GM21526 (cell line): ENCODE results near the gene MBD2.
"Not testable (repeated sequence)": the region's sequence is repeated elsewhere in the genome, so short reads cannot be mapped to it uniquely, and the experiment has no call there.

Experiments used
- ATAC-seq: cut with Tn5 transposase; IDR thresholded peaks from one replicate; pipeline ENCODE4 v1.9.1; 2021; ENCODE audit warnings: moderate library complexity; ENCODE audit not compliant: unreplicated experiment, low FRiP score

The MBD2 gene, protein sequence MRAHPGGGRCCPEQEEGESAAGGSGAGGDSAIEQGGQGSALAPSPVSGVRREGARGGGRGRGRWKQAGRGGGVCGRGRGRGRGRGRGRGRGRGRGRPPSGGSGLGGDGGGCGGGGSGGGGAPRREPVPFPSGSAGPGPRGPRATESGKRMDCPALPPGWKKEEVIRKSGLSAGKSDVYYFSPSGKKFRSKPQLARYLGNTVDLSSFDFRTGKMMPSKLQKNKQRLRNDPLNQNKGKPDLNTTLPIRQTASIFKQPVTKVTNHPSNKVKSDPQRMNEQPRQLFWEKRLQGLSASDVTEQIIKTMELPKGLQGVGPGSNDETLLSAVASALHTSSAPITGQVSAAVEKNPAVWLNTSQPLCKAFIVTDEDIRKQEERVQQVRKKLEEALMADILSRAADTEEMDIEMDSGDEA

DNA sequence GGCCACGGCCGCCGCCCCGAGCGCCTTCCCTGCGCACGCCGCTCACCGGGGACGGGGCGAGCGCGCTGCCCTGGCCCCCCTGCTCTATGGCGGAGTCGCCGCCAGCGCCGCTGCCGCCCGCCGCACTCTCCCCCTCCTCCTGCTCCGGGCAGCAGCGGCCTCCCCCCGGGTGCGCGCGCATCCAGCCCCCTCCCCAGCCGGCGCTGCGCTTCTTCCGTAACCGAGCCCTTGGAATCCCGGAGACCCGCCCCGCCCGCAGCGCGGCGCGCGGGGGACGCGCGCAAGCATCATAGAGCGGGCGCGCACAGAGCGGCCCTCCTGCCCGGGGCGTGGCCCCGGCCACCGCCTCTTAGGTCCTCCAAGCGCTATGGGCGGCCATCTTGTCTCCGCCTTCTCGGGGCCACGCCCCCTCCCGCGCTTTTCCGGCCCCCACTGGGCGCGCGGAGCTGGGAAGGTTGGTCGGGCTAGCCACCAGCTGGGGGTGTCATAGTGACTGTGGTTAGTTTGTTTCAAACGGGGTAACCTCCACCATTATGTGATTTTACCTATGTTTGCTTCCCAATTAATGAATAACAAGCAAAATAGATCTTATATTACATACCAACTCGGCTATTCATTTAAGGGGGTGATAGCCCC lies at the start of gene MBD2:
MBD2 (minus strand) TSS at position 291 of the 636 bp plus-strand sequence; CDS start at position 181, 110 bp downstream.
- ATAC-seq: peak; percentile 90

DNA sequence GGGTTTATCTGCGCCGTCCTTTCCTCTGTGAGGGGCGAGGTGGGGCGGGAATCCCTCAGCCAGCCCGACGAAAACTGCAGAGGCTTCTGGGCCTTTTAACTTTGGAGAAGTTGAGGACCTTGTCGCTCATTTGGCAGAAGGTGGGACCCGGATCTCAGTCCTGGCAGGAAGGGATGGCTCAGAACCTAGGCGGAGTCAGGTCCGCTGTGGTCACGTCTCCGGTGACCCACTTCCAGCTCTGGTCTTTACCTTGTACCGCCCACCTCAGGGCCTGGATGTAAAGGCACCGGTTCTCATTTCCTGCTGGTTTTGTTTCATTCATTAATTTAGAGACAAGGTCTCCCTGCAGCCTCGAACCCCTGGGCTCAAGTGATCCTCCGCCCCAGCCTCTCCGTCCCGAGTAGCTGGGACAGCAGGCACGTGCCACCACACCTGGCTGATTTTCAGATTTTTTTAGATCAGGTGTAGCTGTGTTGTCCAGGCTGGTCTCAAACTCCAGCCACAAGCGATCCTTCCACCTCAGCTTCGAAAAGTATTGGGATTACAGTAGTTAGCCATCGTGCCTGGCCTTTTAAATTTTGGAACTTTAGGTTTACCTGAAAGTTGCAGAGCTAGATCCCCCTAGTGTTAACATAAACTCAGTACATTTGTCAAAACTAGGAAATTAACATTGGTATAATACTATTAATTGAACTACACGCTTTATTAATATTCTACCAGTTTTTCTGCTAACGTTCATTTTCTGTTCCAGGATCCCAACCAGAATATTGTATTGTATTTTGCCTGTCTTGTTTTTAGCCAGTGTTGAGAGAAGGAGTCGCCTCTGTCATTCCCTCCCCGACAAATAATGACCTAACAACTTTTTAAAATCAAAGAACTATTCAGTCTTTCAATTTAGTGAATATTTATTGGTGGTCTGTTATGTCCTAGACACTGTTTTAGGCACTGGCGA lies 45.7 kb upstream of the MBD2 start:
- peak; percentile 40 for ATAC-seq

DNA sequence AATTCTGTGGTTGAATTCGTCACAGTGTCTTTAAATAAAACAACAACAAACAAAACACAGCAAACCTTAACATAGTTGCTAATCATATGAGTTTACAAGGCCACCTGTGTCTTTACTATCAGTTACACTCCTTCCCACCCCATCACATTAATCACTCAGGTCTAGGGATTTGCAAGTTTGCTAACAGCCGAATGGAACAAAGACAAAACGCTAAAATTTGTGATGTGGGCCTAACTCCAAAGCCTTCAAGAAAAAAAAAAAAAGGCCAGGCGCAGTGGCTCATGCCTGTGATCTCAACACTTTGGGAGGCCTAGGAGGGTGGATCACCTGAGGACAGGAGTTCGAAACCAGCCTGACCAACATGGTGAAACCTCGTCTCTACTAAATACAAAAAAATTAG lies 44.3 kb upstream of the MBD2 start:
- ATAC-seq: no peak

DNA sequence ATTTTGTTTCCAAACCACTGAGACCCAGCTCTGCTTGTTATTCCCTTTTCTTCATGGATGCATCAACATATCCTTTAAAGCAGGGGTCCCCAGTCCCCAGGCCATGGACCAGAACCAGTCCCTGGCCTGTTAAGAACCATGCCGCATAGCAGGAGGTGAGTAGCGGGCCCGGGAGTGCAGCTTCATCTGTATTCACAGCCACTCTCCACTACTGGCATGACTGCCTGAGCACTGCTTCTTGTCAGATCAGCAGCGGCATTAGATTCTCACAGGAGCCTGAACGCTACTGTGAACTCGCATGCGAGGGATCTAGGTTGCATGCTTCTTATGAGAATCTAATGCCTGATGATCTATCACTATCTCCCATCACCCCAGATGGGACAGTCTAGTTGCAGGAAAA lies 43.2 kb upstream of the MBD2 start:
- no peak for ATAC-seq

DNA sequence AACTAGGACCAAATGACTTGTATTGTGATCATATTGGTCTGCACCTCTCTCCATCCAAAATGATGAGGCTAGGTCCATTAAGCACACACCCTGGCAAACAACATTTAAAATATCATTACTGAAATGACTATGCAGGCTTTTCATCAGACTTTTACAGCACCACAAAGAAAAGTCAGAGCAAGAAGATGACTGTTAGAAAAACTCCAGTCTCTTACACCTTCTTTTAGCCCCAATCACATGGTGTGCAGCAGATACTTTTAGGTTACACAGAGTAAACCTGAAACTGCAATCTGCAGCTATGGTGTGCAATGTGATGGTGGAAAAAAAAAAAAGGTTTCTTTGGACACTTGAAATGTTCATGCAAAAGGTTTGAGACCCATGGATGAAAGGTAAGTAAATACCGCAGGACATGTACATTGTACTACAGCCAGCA lies 39.5 kb upstream of the MBD2 start:
- peak; percentile 80 for ATAC-seq

DNA sequence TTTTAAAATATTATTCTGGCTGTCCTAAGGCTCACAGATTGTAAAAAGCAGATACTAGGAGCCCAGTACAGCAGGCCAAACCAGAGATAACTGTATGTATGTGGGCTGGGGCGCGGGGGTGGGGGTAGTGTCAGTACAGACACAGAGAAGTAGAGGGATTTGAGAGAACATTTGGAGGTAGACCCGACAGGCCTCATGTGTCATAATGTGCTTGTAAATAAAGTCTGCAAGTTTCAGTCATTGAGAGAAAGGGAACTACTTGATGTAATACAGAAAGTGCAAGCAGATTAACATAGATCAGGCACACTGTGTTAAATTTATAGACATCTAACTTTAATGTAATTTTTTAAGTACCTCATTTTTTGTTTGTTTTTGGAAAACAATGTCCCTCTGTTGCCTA lies 37.4 kb upstream of the MBD2 start:
- ATAC-seq: peak; percentile 78

DNA sequence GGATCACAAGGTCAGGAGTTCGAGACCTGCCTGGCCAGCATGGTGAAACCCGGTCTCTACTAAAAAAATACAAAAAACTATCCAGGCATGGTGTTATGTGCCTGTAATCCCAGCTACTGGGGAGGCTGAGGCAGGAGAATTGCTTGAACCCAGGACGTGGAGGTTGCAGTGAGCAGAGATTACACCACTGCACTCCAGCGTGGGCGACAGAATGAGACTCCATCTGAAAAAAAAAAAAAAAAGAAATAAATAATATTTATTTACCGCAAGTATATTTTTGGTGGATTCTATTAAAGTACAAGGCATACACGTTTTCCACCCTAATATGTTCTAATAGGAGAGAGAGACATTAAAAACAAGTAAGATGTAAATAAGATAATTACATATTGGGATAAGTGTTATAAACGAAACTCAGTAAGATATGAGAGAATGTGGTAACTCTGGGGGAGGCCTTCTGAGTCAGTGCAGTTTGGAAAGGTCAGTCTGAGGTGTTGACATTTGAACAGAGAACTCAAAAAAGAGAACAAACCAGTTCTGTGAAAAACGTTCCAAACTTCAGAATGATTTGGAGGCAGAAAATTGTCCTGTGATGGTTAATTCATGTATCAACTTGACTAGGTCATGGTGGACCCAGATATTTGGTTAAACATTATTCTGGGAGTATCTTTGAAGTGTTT lies 36.1 kb upstream of the MBD2 start:
- ATAC-seq: peak; percentile 30

DNA sequence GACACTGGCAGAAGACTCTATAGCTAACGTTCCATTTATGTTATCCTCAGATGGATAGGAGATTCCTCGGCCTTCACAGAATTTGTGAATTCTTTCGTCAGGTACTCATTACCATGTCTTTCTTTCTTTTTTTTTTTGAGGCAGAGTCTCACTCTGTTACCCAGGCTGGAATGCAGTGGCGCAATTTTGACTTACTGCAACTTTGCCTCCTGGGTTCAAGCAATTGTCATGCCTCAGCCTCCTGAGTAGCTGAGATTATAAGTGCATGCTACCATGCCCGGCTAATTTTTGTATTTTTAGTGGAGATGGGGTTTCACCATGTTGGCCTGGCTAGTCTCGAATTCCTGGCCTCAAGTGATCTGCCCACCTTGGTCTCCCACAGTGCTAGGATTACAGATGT lies 33.3 kb upstream of the MBD2 start:
- ATAC-seq: not testable (repeated sequence)

DNA sequence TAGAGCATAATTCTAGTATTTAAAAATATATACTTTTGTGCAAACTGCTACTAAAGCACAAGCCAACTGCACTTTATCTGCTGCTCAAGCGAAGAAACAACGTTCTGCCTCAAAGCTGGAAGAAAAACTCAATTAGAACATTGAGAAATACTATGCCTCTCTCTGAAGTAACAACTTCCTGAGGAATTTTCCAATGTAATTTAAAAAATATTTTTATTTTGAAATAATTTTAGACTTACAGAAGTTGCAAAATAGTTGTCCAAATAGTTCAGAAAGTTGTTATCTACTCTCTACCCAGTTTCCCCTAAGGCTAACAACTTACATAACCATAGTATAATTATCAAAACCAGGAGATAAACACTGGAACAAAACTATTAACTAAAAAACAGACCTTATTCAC lies 32.5 kb upstream of the MBD2 start:
- ATAC-seq: no peak

DNA sequence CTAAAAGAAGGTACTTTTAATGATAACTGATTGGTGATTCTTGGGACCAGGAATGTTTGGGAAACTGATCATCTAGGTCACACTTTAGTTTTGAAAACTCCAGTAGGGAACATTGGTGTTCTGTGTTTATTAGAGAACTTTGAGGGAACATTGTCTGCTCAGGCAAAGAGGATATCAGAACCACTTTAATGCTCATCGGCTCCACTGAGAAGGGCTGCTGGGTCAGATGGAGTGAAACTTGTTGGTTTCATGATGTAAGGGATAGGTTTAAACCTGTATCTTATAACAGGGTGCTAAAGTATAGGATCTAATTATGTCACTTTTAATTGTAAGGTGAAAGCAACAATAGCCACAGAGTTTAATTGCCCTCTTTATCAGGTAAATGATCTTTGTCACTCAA lies 30.7 kb upstream of the MBD2 start:
- no peak for ATAC-seq

DNA sequence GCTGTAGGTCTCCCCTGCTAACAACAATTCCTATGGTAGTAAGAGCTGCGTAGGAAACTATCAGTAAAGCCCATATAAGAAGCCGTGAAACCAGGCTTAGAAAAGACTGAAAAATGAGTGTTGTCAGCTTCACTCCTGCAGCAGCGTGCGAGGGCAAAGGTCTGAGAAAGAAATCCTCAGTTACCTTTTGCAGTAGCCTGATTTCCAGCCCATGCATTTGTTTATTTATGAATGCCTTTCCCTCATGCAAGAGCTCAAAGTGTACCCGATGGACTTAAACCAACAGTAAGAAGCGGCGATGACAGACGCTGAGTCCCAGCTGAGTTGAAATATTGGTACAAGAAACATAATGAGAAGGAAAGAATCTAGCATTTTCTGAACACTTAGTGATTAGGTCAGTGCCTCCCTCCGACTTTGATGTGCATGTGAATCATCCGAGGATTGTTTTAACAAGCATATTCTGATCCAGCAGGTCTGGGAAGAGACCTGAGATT lies 29.8 kb upstream of the MBD2 start:
- ATAC-seq: no peak

DNA sequence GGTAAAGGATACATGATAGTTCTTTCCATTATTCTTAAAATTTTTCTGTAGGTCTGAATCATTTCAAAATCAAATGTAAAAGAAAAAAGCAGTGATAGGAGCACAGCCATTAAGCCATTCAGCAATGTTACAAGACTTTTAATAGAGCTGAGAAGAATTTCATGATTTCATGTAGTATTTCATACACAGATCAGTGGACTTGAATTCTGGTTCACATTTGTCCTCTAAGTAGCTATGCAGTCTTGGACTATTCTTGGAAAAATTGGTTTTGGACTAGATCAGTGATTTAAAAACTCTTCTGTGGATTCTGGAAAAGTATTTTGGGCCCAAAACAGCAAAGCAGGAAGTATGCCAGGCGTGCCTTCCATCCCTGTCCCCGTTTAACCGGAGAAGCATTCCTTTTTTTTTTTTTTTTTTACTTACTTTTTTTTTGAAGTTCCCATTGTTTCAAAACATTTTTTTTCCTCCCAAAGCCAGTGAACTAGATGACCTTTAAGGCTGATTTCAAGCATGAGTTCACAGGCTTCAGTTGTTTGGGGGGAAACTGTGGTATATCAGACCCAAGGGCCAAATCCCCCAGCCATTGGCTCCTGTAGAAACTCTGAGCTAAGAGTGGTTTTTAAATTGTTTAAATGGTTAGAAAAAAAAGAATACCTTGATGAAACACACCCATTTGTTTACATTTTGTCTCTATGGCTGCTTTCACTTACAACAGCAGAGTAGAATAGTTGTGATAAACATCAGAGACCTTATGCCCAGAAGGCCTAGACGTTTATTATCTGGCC lies 27.3 kb upstream of the MBD2 start:
- ATAC-seq: no peak

DNA sequence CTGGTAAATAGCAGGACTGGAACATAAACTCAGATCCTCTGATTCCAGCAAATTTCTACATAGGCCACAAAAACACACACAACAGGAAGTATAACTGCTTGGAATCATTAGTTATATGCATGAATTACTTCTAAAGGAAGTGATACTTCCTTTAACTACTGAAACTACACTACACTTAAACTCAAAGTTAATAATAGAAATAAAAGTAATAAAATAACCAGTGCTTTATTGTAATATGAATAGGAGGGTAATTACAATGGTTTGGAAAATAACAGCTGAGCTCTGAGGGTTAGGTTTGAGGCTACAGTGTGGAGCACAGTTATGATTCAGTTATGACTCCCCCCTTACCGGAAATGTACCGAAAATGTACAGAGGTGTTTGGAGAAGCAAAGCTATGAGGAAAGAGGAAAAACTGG lies 26.4 kb upstream of the MBD2 start:
- ATAC-seq: peak; percentile 74

DNA sequence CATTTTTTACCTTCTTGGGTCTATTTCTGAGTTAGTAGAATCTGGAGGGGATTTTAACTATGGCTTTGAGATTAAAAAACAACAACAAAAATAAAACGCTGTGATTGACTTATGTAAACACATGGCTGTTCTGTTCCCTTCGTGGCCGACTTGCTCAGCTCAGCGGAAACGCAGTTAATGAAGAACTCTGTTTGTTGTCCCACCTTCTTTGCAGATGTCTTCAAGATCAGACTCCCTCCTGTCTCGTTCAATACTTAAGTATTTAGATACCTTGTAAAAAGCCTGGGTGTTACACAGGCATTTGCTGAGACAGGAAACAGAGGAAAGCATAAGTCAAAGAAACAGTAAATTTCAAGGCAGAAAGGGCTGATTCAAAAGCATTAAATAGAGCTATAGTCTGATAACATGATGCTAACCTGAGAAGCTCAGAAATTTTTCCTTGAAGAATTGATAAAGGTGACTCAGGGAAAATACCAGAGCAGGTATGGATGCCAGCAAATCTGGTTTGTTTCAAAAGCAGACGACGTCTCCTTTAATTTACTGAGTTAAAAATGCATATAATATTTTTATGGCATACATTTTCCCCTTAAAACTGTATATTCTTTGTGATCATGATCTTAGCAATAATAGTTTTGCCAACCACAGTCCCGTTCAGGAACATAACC lies 23.2 kb upstream of the MBD2 start:
- ATAC-seq: no peak

DNA sequence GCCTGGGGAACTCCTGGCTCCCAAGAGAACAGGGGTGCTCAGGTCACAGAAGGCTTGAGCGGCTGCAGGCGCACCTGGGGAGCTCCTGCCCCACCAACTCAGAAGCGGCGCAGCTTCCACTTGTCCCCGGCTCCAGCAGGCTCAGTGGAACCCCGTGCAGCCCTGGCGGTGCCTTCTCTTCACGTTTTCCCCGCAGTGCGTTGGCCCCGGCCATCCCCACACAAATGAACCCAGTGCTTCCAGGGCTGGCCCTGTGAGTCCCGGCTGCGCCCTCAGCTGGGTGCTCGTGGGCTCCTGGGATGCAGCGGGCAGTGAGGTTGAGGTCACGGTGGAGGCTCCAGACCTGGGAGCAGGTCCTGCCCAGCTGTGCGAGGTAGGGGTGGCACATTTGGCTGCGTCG lies 17.9 kb upstream of the MBD2 start:
- ATAC-seq: no peak

DNA sequence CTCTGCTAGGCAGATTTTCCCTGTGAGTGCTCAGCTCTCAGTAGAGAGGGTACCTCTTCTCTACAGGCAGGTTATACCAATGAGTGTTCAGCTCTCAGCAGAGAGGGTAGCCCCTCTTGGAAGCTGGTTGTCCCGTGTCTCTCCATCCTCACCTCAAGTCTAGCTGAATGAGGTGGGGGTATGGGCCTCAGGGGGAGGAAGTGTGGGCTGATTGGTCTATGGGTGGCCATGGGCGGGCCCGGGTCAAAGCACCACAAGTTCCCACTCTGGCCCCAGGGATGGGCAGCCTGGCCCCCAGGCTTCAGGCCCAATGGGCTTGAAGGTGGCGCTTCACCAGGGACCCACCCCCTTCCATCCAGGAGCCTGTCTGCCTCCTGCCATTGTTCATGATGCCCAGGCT lies 17.0 kb upstream of the MBD2 start:
- ATAC-seq: no peak

DNA sequence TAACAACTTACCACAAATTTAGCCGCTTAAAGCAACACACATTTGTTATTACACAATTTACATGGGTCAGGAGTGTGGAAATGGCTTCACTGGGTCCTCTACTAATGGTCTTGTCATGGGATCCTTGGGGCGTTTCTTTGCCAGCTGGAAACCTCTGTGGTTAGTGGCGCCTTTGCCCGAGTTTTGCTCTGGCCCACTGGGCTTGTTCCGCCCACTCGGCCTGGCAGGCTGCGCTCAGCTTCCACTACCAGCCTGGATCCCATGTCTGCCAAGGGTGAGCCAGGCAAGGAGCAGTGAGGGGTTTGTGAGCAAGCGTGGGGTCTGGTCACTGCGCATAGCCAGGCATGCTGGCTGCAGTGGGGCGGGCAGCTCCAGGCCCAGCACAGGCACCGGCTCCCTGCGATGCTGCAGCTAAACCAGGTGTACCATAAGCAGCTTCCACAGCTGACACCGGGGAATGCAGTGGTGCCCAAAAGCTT lies 16.2 kb upstream of the MBD2 start:
- no peak for ATAC-seq

DNA sequence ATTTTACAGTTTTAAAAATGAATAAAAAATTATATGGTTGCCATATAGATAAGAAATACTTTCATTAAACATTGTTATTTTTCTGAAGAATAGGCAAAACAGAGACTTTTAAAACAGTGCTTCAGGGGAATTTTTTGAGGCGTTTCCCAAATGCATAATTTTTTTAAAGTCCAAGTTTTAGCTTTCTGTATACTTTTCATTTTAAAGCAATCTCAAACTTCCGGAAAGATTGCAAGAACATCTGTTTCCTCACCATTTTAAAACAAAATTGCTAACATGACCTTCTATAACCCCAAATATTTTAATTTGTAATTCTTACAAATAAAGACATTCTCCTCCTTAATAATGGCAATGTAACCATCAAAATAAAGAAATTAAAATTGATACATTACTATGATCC lies 15.1 kb upstream of the MBD2 start:
- ATAC-seq: no peak

DNA sequence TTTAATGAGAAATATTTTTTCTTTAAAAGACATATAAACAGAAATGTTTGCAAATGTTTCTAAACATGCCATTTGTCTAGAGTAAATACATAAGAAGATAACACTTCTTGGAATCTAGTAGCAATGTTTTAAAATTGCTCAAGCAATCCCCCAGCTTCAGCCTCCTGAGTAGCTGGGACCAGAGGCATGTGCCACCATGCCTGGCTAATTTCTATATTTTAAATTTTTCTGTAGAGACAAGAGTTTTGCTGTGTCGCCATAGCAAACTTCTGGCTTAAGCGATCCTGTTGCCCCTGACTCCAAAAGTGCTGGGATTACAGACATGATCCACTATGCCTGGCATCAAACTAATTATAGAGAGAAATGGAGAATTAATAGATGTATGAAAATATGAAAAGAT lies 14.6 kb upstream of the MBD2 start:
- no peak for ATAC-seq
